T-cell (primary cell): ENCODE data around the gene LCOR. TPM values are rescaled to one million over a fixed set of nuclear protein-coding genes. Genes with fewer than 3 reads are reported as not detected.

Source experiments
- ATAC-seq, 4 experiments: fragments of 200-7000 bp in 3 of 4; fragments of 150-1000 bp in 1 of 4; cut with Tn5 transposase; replicated peaks in 1 of 4; 1 replicate in 3 of 4; 2 replicates in 1 of 4; pipeline ENCODE4 v1.10.0; 2021; ENCODE audit warnings: moderate library complexity in 3 of 4, mild to moderate bottlenecking in 2 of 4, moderate number of reproducible peaks in 1 of 4
- CTCF ChIA-PET, 2 donors: fragments of 300-600 bp; sonication (Branson Sonifier 250); formaldehyde crosslinking; loops; one replicate each; lab custom pipeline; 2022; ENCODE audit warnings: antibody characterized with exemption in 2 of 2; lab: Charles Lee
- POLR2A ChIA-PET, 2 donors: fragments of 300-600 bp; sonication (Branson Sonifier 250); formaldehyde crosslinking; loops; one replicate each; lab custom pipeline; 2022; ENCODE audit warnings: antibody characterized with exemption in 2 of 2; lab: Charles Lee
- DNase-seq, 35 experiments: peaks; one replicate each; pipeline versions ENCODE4 v3.0.0 to v3.0.0-alpha.2; 2013 to 2023
- H3K27ac ChIP-seq: one replicate; pipeline ENCODE4 v1.5.1; 2013; ENCODE audit warnings: low read length
- H3K27me3 ChIP-seq, 2 experiments: replicated peaks in 1 of 2; 1 replicate in 1 of 2; 2 replicates in 1 of 2; pipeline versions ENCODE4 v1.6.1 to v1.7.0; 2013; ENCODE audit warnings: low read length in 1 of 2, mixed read lengths in 1 of 2; ENCODE audit not compliant: control insufficient read depth in 2 of 2, insufficient read depth in 2 of 2; ENCODE audit errors: extremely low read depth in 1 of 2
- H3K36me3 ChIP-seq, 2 donors: 1 replicate in 1 of 2; 2 replicates in 1 of 2; pipeline versions ENCODE4 v1.6.1 to v1.7.0; 2013; ENCODE audit warnings: low read length in 1 of 2; ENCODE audit not compliant: control insufficient read depth in 2 of 2, insufficient read depth in 1 of 2; ENCODE audit errors: extremely low read depth in 1 of 2
- H3K4me1 ChIP-seq, 2 experiments: 1 replicate in 1 of 2; 2 replicates in 1 of 2; pipeline versions ENCODE4 v1.6.1 to v1.7.0; 2013; ENCODE audit warnings: low read length in 2 of 2, mixed read lengths in 1 of 2; ENCODE audit not compliant: insufficient read depth in 2 of 2, control insufficient read depth in 1 of 2; ENCODE audit errors: extremely low read depth in 1 of 2
- H3K4me3 ChIP-seq, 2 donors: 1 replicate in 1 of 2; 2 replicates in 1 of 2; pipeline versions ENCODE4 v1.5.1 to v1.7.0; 2013; ENCODE audit warnings: mild to moderate bottlenecking in 2 of 2, low read length in 1 of 2, moderate library complexity in 1 of 2; ENCODE audit not compliant: control insufficient read depth in 1 of 2; ENCODE audit errors: extremely low read depth in 1 of 2
- H3K9me3 ChIP-seq: 2 replicates; pipeline ENCODE4 v1.7.0; 2013
- H3K27ac Mint-ChIP-seq, 2 donors: one replicate each; pipeline ENCODE4 v1.8.0; 2020 to 2021; ENCODE audit warnings: mild to moderate bottlenecking in 2 of 2, mixed read lengths in 2 of 2
- H3K27me3 Mint-ChIP-seq, 2 donors: one replicate each; pipeline ENCODE4 v1.8.0; 2021 to 2022; ENCODE audit warnings: mixed read lengths in 2 of 2
- H3K36me3 Mint-ChIP-seq: one replicate; pipeline ENCODE4 v1.8.0; 2021; ENCODE audit warnings: mixed read lengths
- H3K4me1 Mint-ChIP-seq, 3 donors: one replicate each; pipeline ENCODE4 v1.8.0; 2020 to 2022; ENCODE audit warnings: mixed read lengths in 3 of 3, mild to moderate bottlenecking in 1 of 3
- H3K4me3 Mint-ChIP-seq, 3 donors: one replicate each; pipeline ENCODE4 v1.8.0; 2020 to 2022; ENCODE audit warnings: mild to moderate bottlenecking in 3 of 3, mixed read lengths in 3 of 3, moderate library complexity in 3 of 3
- H3K9me3 Mint-ChIP-seq, 3 donors: one replicate each; pipeline ENCODE4 v1.8.0; 2020 to 2022; ENCODE audit warnings: mixed read lengths in 3 of 3
- WGBS: methylation state at CpG from one replicate; pipeline ENCODE4 v1.1.5; 2013; ENCODE audit warnings: missing lambda C conversion rate; ENCODE audit not compliant: insufficient coverage; 5-methylcytosine and 5-hydroxymethylcytosine counted together
- total RNA-seq, 35 experiments: library from RNA in 6 of 35; stranded (reverse) in 6 of 35; fragments of 120-200 nt in 1 of 35; gene quantifications; one replicate each; pipeline versions ENCODE4 v1.2.1 to v1.2.4 and lab custom pipeline; 2013 to 2026

Gene LCOR
- 10 to 100 TPM; 32.0 to 67.3 (median 38.0) TPM for total RNA-seq
- total RNA-seq (2013): 40.1 TPM
- 47.5 to 157 (median 112) reads per million in 29 experiments for total RNA-seq (lab: John Stamatoyannopoulos, UW)

DNA sequence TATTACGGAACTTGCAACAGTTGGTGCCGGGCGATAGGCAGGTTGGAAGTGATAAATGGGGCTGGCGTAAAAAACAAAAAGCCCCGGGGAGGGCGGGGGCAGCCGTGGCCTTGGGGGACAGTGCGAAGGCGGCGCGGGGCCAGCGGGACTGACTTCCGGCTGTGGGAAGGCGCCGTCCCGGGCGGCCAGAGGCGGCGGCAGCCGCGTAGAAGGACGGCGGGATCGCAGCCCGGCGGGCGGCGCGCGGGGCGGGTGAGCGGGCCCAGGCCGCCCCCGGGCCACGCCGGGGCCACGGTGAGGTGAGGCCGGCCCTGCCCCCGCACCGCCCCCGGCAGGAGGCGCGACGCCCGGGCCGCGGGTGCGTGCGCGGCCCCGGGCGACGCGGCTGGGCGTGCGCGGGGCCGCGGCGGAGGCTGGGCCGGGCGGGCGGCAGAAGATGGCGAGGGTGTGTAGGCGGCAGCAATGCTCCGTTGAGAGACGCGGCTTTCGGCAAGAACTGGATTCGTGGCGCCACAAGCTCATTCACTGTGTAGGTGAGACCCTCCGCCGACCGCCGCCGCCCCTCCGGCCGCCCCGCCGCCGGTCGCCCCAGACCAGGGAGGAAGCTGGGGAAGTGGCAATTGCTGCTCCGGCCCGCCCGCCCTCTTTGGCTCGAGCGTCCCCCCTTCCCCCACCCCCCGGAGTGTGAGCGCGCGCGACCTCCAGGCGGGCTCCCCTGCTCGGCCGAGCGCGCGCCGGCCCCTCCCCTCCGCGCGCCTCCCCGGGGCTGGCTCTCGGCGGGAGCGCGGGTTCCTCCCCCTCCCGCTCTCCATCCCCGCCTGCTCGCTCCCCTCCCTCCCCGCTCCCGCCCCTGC lies at the start of gene LCOR:
LCOR (plus strand) TSS at position 432 of the 854 bp plus-strand sequence. CDS start 116,760 bp downstream, outside the sequence.
- ATAC-seq (peak; percentile 75 to 80 (median 78)), DNase-seq (peak; percentile 67 to 90 (median 78))
- Histone ChIP-seq H3K4me3 (peak within 1 kb of the TSS; percentile 67 to 72), H3K9me3 (no peaks in the 10 kb centered on the region), H3K4me1 (peaks cover 12 to 21% of the 10 kb centered on the region in 2 experiments), H3K27me3 (no peaks in the 10 kb centered on the region), H3K27ac (peak within 1 kb of the TSS; percentile 83), H3K36me3 (no peaks in the 10 kb centered on the region)
- H3K27ac Mint-ChIP-seq: peak within 1 kb of the TSS; percentile 95 to 96
- peaks cover 50 to 54% (median 51%) of the 10 kb centered on the region in 3 donors for H3K4me1 Mint-ChIP-seq
- CTCF ChIA-PET: interaction anchor here in 1 of 2 donors (0.7 kb wide), 1 partner anchor 191 kb away, joined by 3 read pairs; no protein-coding TSS in a partner anchor
- no peaks in the 10 kb centered on the region for H3K27me3 Mint-ChIP-seq
- POLR2A ChIA-PET: interaction anchor here in 1 of 2 donors (0.6 kb wide), 1 partner anchor 22 kb away, joined by 3 read pairs; no protein-coding TSS in a partner anchor
- H3K36me3 Mint-ChIP-seq: peaks cover 3% of the 10 kb centered on the region
- WGBS: under 1% methylated on average over 91 of the region's 112 CpGs
- H3K9me3 Mint-ChIP-seq: no peaks in the 10 kb centered on the region
- peak within 1 kb of the TSS; percentile 89 to 92 (median 89) for H3K4me3 Mint-ChIP-seq

DNA sequence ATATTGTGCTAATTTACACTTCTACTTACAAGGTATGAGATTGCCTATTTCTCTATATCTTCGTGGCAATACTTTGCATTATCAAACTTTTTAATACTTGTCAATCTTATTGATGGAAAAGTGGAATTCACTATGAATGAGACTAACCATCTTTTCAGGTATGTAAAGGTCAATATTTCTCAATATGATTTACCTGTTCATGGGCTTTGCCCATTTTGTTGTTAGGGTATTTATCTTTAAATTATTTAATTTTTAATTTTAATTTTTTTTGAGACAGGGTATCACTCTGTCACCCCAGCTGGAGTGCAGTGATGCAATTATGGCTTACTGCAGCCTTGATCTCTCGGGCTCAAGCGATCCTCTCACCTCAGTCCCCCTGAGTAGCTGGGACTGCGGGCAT lies 47.8 kb upstream of the LCOR start:
- no peak overlapping the region for H3K4me3 ChIP-seq
- H3K36me3 ChIP-seq: no peaks in the 10 kb centered on the region
- no peaks in the 10 kb centered on the region for H3K4me1 Mint-ChIP-seq
- H3K27me3 ChIP-seq: peaks cover 0 to 9% of the 10 kb centered on the region in 2 experiments
- POLR2A ChIA-PET: interaction anchor here in 1 of 2 donors (1.1 kb wide), 1 partner anchor 20 kb away, joined by 5 read pairs; no protein-coding TSS in a partner anchor
- no peak overlapping the region for H3K4me3 Mint-ChIP-seq
- H3K9me3 Mint-ChIP-seq: no peaks in the 10 kb centered on the region
- CTCF ChIA-PET: no interaction called here
- DNase-seq: no peak
- no CpG with 5 or more reads among the region's 4 CpGs for WGBS
- peaks cover 3% of the 10 kb centered on the region in 2 donors for H3K27me3 Mint-ChIP-seq
- H3K27ac ChIP-seq: no peak overlapping the region
- no peaks in the 10 kb centered on the region for H3K4me1 ChIP-seq
- H3K27ac Mint-ChIP-seq: no peak overlapping the region
- H3K36me3 Mint-ChIP-seq: no peaks in the 10 kb centered on the region
- H3K9me3 ChIP-seq: no peaks in the 10 kb centered on the region
- no peak for ATAC-seq

DNA sequence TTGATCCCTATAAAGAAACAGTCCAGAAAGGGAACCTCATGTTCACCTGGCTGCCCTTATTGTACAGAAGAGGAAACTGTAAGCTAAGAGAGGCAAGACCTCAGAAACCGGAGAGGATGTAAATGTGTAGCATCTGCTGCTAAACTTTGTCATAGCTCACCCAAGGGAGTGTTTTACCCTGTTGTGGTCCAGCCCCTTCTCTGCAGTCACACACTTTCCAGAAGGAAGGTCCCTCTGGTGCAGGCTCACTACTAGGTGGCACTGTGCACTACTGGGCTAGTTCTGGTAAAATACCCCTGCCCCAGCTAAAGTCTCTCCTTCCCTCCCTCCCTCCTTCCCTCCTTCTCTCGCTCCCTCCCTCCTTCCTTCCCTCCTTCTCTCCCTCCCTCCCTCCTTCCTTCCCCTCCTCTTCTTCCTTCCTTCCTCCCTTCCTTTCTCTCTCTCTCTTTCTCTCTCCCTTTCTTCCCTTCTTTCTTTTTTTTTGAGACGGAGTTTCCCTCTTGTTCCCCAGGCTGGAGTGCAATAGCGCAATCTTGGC lies 42.5 kb upstream of the LCOR start:
- Mint-ChIP-seq H3K36me3 (no peaks in the 10 kb centered on the region), H3K4me1 (no peaks in the 10 kb centered on the region), H3K27me3 (peaks cover 5 to 19% of the 10 kb centered on the region in 2 donors), H3K4me3 (no peak overlapping the region), H3K9me3 (no peaks in the 10 kb centered on the region), H3K27ac (no peak overlapping the region)
- Histone ChIP-seq H3K4me1 (no peaks in the 10 kb centered on the region), H3K27me3 (peaks cover 0 to 24% of the 10 kb centered on the region in 2 experiments), H3K36me3 (no peaks in the 10 kb centered on the region), H3K9me3 (no peaks in the 10 kb centered on the region), H3K27ac (no peak overlapping the region), H3K4me3 (no peak overlapping the region)
- ChIA-PET CTCF (interaction anchor here in 1 of 2 donors (1.1 kb wide), 1 partner anchor 40 kb away, joined by 5 read pairs; no protein-coding TSS in a partner anchor), POLR2A (no interaction called here)
- DNase-seq: peak in 8 of 35 experiments; percentile 12 to 61 (median 42)
- WGBS: 30% methylated on average over 1 of the region's 4 CpGs
- ATAC-seq: peak in 1 of 4 experiments; percentile 22

DNA sequence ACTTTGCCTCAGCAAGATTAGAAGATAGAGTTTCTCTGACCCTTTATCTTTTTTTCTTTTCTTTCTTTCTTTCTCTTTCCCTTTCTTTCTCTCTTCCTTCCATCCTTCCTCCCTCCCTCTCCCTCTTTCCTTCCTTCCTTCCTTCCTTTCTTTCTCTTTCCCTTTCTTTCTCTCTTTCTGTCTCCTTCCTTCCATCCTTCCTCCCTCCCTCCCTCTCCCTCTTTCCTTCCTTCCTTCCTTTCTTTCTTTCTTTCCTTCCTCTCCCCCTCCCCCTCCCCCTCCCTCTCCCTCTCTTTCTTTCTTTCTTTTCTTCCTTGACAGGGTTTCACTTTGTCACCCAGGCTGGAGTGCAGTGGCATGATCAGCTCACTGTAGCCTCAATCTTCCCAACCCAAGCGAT lies 40.2 kb upstream of the LCOR start:
- peaks cover 18 to 19% of the 10 kb centered on the region in 2 donors for H3K27me3 Mint-ChIP-seq

DNA sequence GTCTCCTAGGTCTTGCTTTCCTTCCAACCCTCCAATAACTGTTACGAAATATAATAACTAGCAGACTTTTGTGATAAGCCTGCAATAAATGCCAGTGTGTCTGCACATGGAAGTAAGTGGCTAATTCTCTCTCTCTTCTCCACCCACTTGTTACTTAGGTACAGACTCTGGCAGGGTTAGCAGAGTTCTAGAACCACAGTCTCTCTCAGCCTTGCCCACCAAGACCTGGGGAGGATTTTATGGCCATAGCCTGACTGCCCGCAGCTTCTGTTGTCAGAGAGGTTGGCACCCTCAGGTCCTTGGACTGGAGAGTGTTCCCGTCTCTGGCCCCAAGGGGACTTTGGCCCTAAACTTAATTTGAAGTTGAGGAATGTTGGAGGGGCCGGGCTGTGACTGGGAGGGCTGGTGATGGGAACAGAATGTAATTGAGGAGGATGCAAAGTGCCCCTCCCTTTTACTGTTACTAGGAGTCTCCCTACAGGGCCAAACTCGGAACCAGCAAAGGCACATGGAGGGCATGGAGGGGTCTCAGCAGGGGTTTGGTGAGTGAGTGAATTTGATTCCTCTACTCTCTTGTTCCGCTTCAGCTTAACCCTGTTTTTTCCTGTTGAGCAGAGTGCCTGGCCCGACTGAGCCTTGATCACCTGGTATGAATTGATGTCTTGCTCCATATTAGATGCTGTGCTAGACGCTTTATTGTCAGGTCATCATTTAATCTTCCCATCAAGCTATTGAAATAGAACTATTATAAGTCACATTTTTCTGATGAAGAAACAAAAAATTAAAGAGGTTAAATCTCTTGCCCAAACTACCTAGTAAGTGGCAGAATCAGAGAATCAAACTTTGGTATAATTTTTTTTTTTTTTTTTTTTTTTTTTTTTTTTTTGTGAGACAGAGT lies 37.0 kb upstream of the LCOR start:
- H3K27me3 Mint-ChIP-seq: peaks cover 12 to 16% of the 10 kb centered on the region in 2 donors
- Histone ChIP-seq H3K27ac (no peak overlapping the region), H3K4me1 (no peaks in the 10 kb centered on the region), H3K27me3 (peaks cover 0 to 22% of the 10 kb centered on the region in 2 experiments), H3K4me3 (no peak overlapping the region), H3K9me3 (no peaks in the 10 kb centered on the region), H3K36me3 (no peaks in the 10 kb centered on the region)
- no peaks in the 10 kb centered on the region for H3K36me3 Mint-ChIP-seq
- 100% methylated on average over 2 of the region's 8 CpGs for WGBS
- ATAC-seq (no peak), DNase-seq (no peak)
- ChIA-PET CTCF (no interaction called here), POLR2A (interaction anchor here (0.7 kb wide), 2 partner anchors 84 to 417 kb away, joined by 3 read pairs; no protein-coding TSS in a partner anchor)
- H3K9me3 Mint-ChIP-seq: no peaks in the 10 kb centered on the region
- H3K4me1 Mint-ChIP-seq: no peaks in the 10 kb centered on the region
- H3K4me3 Mint-ChIP-seq: no peak overlapping the region
- no peak overlapping the region for H3K27ac Mint-ChIP-seq

More for the DNA sequence above, 40.2 kb upstream of the LCOR start:
- Histone ChIP-seq H3K9me3 (no peaks in the 10 kb centered on the region), H3K4me1 (no peaks in the 10 kb centered on the region), H3K4me3 (no peak overlapping the region), H3K27ac (no peak overlapping the region), H3K36me3 (no peaks in the 10 kb centered on the region), H3K27me3 (peaks cover 0 to 28% of the 10 kb centered on the region in 2 experiments)
- H3K36me3 Mint-ChIP-seq: no peaks in the 10 kb centered on the region
- CTCF ChIA-PET: no interaction called here
- POLR2A ChIA-PET: no interaction called here
- no peak overlapping the region for H3K4me3 Mint-ChIP-seq
- DNase-seq (no peak), ATAC-seq (no peak)
- no peak overlapping the region for H3K27ac Mint-ChIP-seq
- no peaks in the 10 kb centered on the region for H3K4me1 Mint-ChIP-seq
- no CpG with 5 or more reads among the region's 1 CpG for WGBS
- H3K9me3 Mint-ChIP-seq: no peaks in the 10 kb centered on the region
